ENCODE results near the gene RAMAC. TPM values are rescaled to one million over a fixed set of nuclear protein-coding genes. Genes with fewer than 3 reads are reported as not detected.

Gene RAMAC
- total and polyA plus RNA-seq, 10 donors = 12.8 to 22.4 (median 16.5) TPM

DNA sequence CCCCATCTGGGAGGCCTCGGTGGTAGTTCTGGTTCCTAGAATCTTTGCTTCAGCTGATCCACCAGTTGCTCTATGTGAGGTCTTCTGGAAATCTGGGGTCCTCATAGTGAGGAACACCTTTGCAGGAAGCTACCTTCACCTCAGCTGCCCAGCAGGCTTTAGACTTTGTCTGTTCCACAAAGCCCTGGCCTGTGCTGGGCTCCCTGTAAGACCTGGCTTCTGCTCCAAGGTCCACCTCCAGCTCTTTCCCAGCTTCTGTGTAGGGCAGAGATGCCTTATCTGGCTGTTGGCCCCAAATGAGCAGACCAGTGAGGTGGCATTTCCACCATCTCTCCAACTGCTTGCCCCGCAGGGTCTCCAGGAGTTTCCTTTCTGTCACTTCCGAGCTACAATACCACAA lies 25.2 kb upstream of the RAMAC start:
- TF ChIP-seq POLR2AphosphoS5 (IDR thresholded peaks at IDR 0.05) = no peak
- no peak for DNase-seq
- Histone ChIP-seq H3K9me3 (no peaks in the 10 kb centered on the region), H3K27me3 (replicated peaks in 1 of 7) (no peaks in the 10 kb centered on the region), H3K4me1 (no peaks in the 10 kb centered on the region), H3K36me3 (no peaks in the 10 kb centered on the region), H3K4me3 (no peak overlapping the region), H3K27ac (no peak overlapping the region)
- 58 to 85% (median 78%) methylated on average over 3 of the region's 3 CpGs for WGBS, 5 donors
- intact Hi-C loops (cut with DNase I; ENCODE audit: low total_unique reads) = no loop called here

DNA sequence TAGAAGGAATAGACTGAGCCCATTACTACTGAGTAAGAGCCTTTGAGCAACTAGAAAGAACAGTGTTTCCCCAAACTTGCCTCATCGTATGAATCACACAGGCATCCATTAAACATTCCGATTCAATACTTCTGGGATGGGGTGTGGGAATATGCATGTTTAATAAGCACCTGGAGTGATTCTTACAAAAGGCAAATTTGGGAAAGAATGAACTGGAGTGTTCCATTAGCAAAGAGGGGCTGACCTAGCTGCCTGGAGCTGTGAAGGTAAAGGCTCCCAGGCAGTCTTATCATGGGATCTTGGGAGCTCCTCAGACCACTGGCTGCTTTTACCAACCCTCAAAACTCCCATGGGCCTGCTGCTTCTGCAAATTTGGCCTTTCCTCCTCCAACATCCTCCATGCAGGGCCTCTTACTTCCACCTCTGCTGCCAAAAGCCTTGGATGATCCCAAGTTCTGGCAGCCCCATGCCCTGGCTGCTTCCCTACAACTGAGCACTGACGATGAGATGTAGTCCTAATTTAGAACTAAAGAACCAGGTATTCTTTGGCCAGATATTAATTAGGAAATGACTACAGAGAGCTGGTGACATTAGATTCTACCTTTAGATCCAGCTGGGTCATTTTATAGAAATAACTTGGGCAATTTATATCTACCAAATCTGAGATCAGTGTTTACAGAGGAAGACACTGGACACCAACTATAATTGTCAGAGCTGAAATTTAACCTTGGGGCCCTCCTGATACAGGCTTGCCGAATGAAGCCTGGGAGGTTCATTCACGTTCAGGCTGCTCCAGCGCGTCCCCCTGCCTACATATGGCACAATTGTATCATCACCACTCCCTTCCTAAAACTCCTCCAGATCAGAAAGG lies 22.3 kb upstream of the RAMAC start:
- H3K36me3 ChIP-seq = no peaks in the 10 kb centered on the region
- no peaks in the 10 kb centered on the region for H3K9me3 ChIP-seq
- H3K4me3 ChIP-seq = no peak overlapping the region
- no peaks in the 10 kb centered on the region for H3K27me3 ChIP-seq (replicated peaks in 1 of 7)
- WGBS, 5 donors = 90 to 93% (median 91%) methylated on average over 7 of the region's 7 CpGs
- intact Hi-C loops (cut with DNase I; ENCODE audit: low total_unique reads) = no loop called here
- H3K27ac ChIP-seq = no peak overlapping the region
- DNase-seq = no peak
- no peaks in the 10 kb centered on the region for H3K4me1 ChIP-seq
- TF ChIP-seq, protein P1, sequence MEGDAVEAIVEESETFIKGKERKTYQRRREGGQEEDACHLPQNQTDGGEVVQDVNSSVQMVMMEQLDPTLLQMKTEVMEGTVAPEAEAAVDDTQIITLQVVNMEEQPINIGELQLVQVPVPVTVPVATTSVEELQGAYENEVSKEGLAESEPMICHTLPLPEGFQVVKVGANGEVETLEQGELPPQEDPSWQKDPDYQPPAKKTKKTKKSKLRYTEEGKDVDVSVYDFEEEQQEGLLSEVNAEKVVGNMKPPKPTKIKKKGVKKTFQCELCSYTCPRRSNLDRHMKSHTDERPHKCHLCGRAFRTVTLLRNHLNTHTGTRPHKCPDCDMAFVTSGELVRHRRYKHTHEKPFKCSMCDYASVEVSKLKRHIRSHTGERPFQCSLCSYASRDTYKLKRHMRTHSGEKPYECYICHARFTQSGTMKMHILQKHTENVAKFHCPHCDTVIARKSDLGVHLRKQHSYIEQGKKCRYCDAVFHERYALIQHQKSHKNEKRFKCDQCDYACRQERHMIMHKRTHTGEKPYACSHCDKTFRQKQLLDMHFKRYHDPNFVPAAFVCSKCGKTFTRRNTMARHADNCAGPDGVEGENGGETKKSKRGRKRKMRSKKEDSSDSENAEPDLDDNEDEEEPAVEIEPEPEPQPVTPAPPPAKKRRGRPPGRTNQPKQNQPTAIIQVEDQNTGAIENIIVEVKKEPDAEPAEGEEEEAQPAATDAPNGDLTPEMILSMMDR (IDR thresholded peaks at IDR 0.05 in 8 of 11, conservative IDR thresholded peaks at IDR 0.05 in 3 of 11) = no peak
- TF ChIP-seq POLR2A (IDR thresholded peaks at IDR 0.05) (no peak), POLR2AphosphoS5 (IDR thresholded peaks at IDR 0.05) (no peak)

DNA sequence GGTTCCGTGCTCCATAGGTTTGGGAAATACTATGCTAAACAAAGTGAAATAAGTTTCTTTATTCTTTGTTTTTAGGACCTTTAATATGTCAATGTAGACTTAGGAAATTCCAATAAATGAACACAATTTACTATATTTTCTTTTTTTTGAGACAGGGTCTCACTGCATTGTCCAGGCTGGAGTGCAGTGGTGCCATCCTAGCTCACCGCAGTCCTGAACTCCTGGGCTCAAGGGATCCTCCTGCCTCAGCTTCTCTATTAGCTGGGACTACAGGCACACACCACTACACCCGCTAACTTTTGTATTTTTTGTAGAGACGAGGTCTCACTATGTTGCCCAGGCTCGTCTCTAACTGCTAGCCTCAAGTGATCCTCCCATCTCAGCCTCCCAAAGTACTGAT lies 21.1 kb upstream of the RAMAC start:
- no peaks in the 10 kb centered on the region for H3K4me1 ChIP-seq
- H3K9me3 ChIP-seq = no peaks in the 10 kb centered on the region
- H3K36me3 ChIP-seq = no peaks in the 10 kb centered on the region
- H3K27me3 ChIP-seq (replicated peaks in 1 of 7) = no peaks in the 10 kb centered on the region
- DNase-seq = no peak
- TF ChIP-seq, protein P1 (IDR thresholded peaks at IDR 0.05 in 8 of 11, conservative IDR thresholded peaks at IDR 0.05 in 3 of 11) = no peak
- no peak for TF ChIP-seq POLR2A (IDR thresholded peaks at IDR 0.05)
- TF ChIP-seq POLR2AphosphoS5 (IDR thresholded peaks at IDR 0.05) = no peak
- intact Hi-C loops (cut with DNase I; ENCODE audit: low total_unique reads) = no loop called here
- no peak overlapping the region for H3K27ac ChIP-seq
- H3K4me3 ChIP-seq = no peak overlapping the region
- 95 to 99% (median 96%) methylated on average over 5 of the region's 5 CpGs for WGBS, 5 donors

DNA sequence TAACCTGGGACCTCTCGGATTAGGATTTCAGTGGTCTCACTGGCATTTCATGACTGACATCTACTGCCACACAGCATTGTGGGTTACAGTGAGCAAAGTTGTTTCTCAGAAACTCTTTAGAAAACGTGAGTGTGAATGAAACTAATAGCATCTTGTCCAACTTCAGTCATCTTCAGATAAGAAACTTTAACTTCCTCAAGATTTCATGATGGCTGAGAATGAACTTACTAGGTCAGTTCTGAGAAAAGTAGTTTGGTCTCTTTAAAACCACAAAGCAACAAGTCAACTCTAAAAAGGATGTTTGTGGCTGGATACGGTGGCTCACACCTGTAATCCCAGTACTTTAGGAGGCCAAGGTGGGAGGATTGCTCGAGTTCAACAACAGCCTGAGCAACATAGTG lies 19.3 kb upstream of the RAMAC start:
- H3K9me3 ChIP-seq = no peaks in the 10 kb centered on the region
- no peak for DNase-seq
- H3K27ac ChIP-seq = no peak overlapping the region
- TF ChIP-seq POLR2A (IDR thresholded peaks at IDR 0.05) = no peak
- TF ChIP-seq, protein P1 (IDR thresholded peaks at IDR 0.05 in 8 of 11, conservative IDR thresholded peaks at IDR 0.05 in 3 of 11) = no peak
- no peak for TF ChIP-seq POLR2AphosphoS5 (IDR thresholded peaks at IDR 0.05)
- H3K4me1 ChIP-seq = no peaks in the 10 kb centered on the region
- intact Hi-C loops (cut with DNase I; ENCODE audit: low total_unique reads) = no loop called here
- no peaks in the 10 kb centered on the region for H3K27me3 ChIP-seq (replicated peaks in 1 of 7)
- no peak overlapping the region for H3K4me3 ChIP-seq
- WGBS, 5 donors = 41 to 54% (median 46%) methylated on average over 4 of the region's 4 CpGs
- H3K36me3 ChIP-seq = no peaks in the 10 kb centered on the region

All from spleen (tissue), 11 donors.